SK-N-MC (cell line): ENCODE results near the gene ERCC4.

ENCODE experiments used
- EZH2 ChIP-seq: fragments of 200-600 bp; sonication (generic); IDR thresholded peaks from one replicate; pipeline ENCODE4 v1.6.1; 2017; ENCODE audit warnings: antibody characterized with exemption
- POLR2AphosphoS5 ChIP-seq: IDR thresholded peaks from 2 replicates; pipeline ENCODE4 v1.6.1; 2012; ENCODE audit warnings: mild to moderate bottlenecking, low read depth, low read length, borderline replicate concordance

DNA sequence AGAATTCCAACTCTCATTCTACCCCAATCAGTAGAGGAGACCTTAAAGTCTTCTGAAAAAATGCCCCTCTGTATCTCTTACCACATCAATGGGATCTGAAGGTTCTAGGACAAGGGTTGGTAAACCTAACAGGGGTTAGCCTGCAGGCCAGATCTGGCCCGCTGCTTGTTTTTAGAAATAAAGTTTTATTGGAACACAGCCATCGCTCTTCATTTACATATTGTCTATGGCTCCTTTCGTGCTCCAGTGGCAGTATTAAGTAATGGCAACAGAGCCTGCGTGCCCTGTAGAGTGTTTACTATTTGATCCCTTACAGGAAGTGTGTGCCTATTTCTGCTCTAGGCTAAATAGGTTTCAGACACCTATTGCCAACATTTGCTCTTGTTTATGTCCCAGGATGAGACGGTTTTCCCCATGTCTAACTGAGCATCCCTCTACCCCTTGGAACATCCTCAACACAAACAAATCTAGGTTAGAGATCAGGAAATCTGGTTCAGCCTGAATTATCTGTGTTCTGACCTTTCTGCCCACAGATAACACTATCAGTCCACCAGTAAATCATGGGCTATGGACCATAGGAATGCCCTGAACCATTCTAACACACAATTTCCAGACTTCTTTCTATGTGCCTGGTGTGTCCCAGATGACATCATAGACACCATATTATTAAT, 44.2 kb upstream of the ERCC4 start:
- TF ChIP-seq EZH2 (no peak), POLR2AphosphoS5 (no peak)
